Hepatocyte (in vitro differentiated cells): Measurements from ENCODE around the gene TMED8.

Experiments used
- EZH2 ChIP-seq: fragments of 200-600 bp; sonication (generic); IDR thresholded peaks from 2 replicates; pipeline ENCODE4 v1.6.1; 2016; ENCODE audit warnings: antibody characterized with exemption, mild to moderate bottlenecking, borderline replicate concordance
- TF ChIP-seq, protein P1 (sequence below): fragments of 200-600 bp; sonication (generic); IDR thresholded peaks from 2 replicates; pipeline ENCODE4 v1.5.1; 2016; ENCODE audit warnings: antibody characterized with exemption, mild to moderate bottlenecking; ENCODE audit not compliant: poor library complexity

DNA sequence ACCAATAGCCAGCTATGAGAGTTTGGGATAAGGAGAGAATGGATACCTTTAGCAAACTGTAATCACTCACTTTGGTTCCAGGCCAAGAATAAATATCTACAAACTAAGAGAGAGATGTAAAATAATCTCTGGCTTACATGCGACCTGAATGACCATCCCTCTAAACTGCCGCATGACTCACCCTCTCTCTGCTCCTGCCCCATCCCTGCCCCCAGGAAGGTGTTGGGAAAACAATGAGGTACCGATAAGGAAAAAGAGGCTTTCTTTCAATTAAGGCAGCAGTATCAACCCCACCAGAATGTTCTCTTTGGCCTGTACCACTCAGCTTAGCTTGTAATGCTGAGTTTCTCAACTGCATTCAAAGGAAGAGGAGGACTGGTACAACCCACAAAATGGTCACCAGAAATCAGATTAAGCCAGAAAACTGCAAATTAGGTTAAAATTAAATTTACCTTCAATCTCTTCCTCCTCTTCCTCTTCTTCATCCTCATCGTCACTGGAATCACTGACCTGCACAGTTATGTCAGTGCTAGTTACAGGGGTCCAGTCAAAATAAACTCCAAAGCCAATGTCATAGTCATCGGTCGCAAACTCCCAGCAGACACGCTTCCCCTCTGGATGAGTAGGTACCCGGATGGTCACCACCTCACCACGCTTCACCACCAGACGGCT, 34.0 kb downstream of the TMED8 start:
- TF ChIP-seq, protein P1, sequence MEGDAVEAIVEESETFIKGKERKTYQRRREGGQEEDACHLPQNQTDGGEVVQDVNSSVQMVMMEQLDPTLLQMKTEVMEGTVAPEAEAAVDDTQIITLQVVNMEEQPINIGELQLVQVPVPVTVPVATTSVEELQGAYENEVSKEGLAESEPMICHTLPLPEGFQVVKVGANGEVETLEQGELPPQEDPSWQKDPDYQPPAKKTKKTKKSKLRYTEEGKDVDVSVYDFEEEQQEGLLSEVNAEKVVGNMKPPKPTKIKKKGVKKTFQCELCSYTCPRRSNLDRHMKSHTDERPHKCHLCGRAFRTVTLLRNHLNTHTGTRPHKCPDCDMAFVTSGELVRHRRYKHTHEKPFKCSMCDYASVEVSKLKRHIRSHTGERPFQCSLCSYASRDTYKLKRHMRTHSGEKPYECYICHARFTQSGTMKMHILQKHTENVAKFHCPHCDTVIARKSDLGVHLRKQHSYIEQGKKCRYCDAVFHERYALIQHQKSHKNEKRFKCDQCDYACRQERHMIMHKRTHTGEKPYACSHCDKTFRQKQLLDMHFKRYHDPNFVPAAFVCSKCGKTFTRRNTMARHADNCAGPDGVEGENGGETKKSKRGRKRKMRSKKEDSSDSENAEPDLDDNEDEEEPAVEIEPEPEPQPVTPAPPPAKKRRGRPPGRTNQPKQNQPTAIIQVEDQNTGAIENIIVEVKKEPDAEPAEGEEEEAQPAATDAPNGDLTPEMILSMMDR: no peak
- TF ChIP-seq EZH2: no peak
